Measurements from ENCODE around the gene LRRC41. TPM values are rescaled to one million over a fixed set of nuclear protein-coding genes. Genes with fewer than 3 reads are reported as not detected.

The LRRC41 gene, protein sequence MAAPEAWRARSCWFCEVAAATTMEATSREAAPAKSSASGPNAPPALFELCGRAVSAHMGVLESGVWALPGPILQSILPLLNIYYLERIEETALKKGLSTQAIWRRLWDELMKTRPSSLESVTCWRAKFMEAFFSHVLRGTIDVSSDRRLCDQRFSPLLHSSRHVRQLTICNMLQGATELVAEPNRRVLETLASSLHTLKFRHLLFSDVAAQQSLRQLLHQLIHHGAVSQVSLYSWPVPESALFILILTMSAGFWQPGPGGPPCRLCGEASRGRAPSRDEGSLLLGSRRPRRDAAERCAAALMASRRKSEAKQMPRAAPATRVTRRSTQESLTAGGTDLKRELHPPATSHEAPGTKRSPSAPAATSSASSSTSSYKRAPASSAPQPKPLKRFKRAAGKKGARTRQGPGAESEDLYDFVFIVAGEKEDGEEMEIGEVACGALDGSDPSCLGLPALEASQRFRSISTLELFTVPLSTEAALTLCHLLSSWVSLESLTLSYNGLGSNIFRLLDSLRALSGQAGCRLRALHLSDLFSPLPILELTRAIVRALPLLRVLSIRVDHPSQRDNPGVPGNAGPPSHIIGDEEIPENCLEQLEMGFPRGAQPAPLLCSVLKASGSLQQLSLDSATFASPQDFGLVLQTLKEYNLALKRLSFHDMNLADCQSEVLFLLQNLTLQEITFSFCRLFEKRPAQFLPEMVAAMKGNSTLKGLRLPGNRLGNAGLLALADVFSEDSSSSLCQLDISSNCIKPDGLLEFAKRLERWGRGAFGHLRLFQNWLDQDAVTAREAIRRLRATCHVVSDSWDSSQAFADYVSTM
- total RNA-seq: 98.1 and 98.3 TPM in 2 replicates

DNA sequence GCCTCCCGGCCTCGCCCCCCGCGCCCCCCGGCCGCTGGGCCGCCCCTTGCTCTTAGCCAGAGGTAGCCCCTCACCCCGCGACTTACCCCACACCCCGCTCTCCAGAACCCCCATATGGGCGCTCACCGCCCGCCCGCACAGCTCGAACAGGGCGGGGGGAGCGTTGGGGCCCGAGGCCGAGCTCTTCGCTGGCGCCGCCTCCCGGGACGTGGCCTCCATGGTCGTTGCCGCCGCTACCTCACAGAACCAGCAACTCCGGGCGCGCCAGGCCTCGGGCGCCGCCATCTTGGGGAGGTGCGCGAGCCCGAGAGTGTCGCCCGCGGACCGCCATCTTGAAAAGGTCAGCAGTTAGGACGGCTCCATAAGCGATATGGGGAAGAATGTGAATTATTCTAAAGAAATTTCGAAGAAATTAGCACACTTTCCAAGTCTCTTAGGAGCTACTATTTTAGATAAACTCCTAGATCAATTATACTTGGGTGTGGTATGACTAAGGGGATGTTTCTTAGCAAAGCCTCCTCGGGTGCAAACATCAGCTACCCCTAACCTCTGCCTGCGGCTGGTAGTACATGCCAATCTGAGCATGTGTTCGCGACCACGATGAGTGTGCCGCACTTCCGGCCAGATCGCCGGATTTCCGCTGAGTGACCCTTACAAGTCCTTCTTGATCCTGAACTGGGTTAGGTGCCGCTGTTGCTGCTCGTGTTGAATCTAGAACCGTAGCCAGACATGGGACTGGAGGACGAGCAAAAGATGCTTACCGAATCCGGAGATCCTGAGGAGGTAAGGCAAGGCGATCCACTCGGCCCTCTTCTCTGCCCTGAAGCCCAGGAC lies at the start of gene LRRC41, which contains the start of gene UQCRH:
LRRC41 (minus strand) TSS at position 579 of the 834 bp plus-strand sequence; CDS start at position 285, 294 bp downstream.
UQCRH (plus strand) TSS at position 661 of the 834 bp plus-strand sequence; CDS start at position 730, 69 bp downstream.

DNA sequence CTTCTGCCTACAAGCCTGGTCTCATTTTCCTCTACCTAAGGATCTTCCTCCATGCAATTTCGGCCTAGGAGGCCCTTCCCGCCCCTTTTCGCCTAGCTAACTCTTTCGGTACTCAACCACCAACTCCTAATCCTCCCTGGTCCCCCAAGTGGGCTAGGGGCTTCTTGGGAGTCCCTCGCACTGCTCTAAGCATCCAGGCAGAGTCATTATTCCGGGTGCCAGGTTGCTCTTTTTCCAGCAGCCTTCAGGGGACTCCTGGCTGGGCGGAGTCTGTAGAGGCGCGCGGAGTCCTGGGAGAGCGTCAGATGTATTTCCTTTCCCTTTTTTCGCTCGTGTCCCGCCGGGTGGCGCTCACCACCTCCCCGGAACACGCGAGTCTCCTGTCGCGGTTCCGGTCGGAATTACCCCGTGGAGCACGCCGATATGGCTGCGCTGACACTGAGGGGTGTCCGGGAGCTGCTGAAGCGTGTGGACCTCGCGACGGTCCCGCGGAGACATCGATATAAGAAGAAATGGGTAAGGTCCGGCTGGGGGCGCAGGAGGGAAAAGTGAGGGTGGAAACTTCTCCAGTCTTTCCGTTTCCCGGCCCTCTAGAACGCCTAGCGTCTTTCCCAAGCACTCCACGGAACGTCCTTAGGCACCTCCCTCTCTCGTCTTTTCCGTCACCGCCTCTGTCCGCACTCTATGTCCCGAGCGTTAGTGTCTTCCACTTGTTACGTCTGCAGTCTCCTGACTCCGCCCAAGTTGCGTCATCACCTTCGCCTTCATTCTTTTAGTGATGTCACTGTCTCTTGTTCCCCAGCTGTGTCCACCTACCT lies 37.2 kb upstream of the LRRC41 start, which contains the start of gene NSUN4:
NSUN4 (plus strand) TSS at position 404 of the 818 bp plus-strand sequence; CDS start at position 424, 20 bp downstream.

GRCh38 chr1:46247436-46248121 lies 55.8 kb downstream of the LRRC41 start, which contains the start of gene RAD54L:
Gene RAD54L (plus strand): TSS chr1:46247763. CDS start chr1:46248406, 643 bp downstream.

Other genes starting within 250 kb of the LRRC41 start
- 3.8 TPM in 2 replicates for gene PIK3R3, start 171.0 kb downstream of the LRRC41 start, total RNA-seq
- 0.73 and 0.78 TPM in 2 replicates for gene TSPAN1, start 128.5 kb downstream of the LRRC41 start, total RNA-seq
- gene P3R3URF, start 127.1 kb downstream of the LRRC41 start, total RNA-seq: not detected in 2 replicates
- 85.2 and 133 TPM in 2 replicates for gene POMGNT1, start 105.2 kb downstream of the LRRC41 start, total RNA-seq
- 5.3 and 7.7 TPM in 2 replicates for gene LURAP1, start 100.3 kb downstream of the LRRC41 start, total RNA-seq
- 1.8 and 2.5 TPM in 2 replicates for gene RAD54L, start 55.9 kb downstream of the LRRC41 start, total RNA-seq
- 118 and 163 TPM in 2 replicates for gene UQCRH, start 82 bp upstream of the LRRC41 start, total RNA-seq
- 16.7 and 26.4 TPM in 2 replicates for gene NSUN4, start 37.2 kb upstream of the LRRC41 start, total RNA-seq
- gene FAAH, start 90.7 kb upstream of the LRRC41 start, total RNA-seq: 0.72 and 1.9 TPM in 2 replicates
- not detected in 2 replicates for gene DMBX1, start 186.2 kb upstream of the LRRC41 start, total RNA-seq
- not detected in 2 replicates for gene KNCN, start 248.0 kb upstream of the LRRC41 start, total RNA-seq

All from smooth muscle cell of the pulmonary artery (primary cell).